GM19438 (cell line): ENCODE results near the gene PPP5C.
"Not testable (repeated sequence)": the region's sequence is repeated elsewhere in the genome, so short reads cannot be mapped to it uniquely, and the experiment has no call there.

Experiments
- ATAC-seq: cut with Tn5 transposase; IDR thresholded peaks from one replicate; pipeline ENCODE4 v1.9.1; 2021; ENCODE audit warnings: low read depth; ENCODE audit not compliant: unreplicated experiment

The PPP5C gene

GRCh38 chr19:46383171-46383815 lies 36.4 kb downstream of the PPP5C start:
- ATAC-seq = no peak

GRCh38 chr19:46383846-46384245 lies 37.0 kb downstream of the PPP5C start:
- no peak for ATAC-seq

- no peak for ATAC-seq
These were observed 37.5 kb downstream of the PPP5C start for GRCh38 chr19:46384396-46384795.

GRCh38 chr19:46385636-46386035 lies 38.7 kb downstream of the PPP5C start:
- no peak for ATAC-seq

- no peak for ATAC-seq
These were observed 39.3 kb downstream of the PPP5C start for GRCh38 chr19:46386151-46386550.

GRCh38 chr19:46386996-46387712 lies 40.3 kb downstream of the PPP5C start:
- ATAC-seq = no peak

GRCh38 chr19:46387713-46388130 lies 40.8 kb downstream of the PPP5C start:
- no peak for ATAC-seq

GRCh38 chr19:46388311-46389095 lies 41.6 kb downstream of the PPP5C start:
- no peak for ATAC-seq

- no peak for ATAC-seq
These were observed 43.4 kb downstream of the PPP5C start for GRCh38 chr19:46390121-46390858.

GRCh38 chr19:46390866-46391265 lies 44.0 kb downstream of the PPP5C start:
- ATAC-seq = no peak

GRCh38 chr19:46391296-46392251 lies 44.7 kb downstream of the PPP5C start:
- ATAC-seq = no peak

- ATAC-seq = no peak
These were observed 45.4 kb downstream of the PPP5C start for GRCh38 chr19:46392252-46392801.

GRCh38 chr19:46392837-46393236 lies 46.0 kb downstream of the PPP5C start:
- ATAC-seq = no peak

GRCh38 chr19:46393456-46394401 lies 46.8 kb downstream of the PPP5C start:
- no peak for ATAC-seq

- ATAC-seq = no peak
These were observed 47.5 kb downstream of the PPP5C start for GRCh38 chr19:46394402-46394797.

GRCh38 chr19:46397801-46398479 lies 51.1 kb downstream of the PPP5C start:
- not testable (repeated sequence) for ATAC-seq

GRCh38 chr19:46402725-46403124 lies 55.8 kb downstream of the PPP5C start:
- ATAC-seq = no peak
